Panc1 (cell line): Measurements from ENCODE around the gene NBDY. TPM values are rescaled to one million over a fixed set of nuclear protein-coding genes. Genes with fewer than 3 reads are reported as not detected.

Experiments
- ATAC-seq: fragments of 200-7000 bp; cut with Tn5 transposase; 2 replicates; pipeline ENCODE4 v1.9.1; 2020; ENCODE audit warnings: mild to moderate bottlenecking, moderate library complexity
- BruUV-seq: library from RNA; stranded (reverse); fragments of 400-500 nt; replicated peaks from 2 replicates; lab custom pipeline; 2021; lab: Mats Ljungman, UMichigan
- CTCF ChIA-PET: fragments of 300-600 bp; sonication (Branson Sonifier 250); formaldehyde crosslinking; loops from one replicate; lab custom pipeline; 2022; ENCODE audit warnings: antibody characterized with exemption; lab: Charles Lee
- POLR2A ChIA-PET: fragments of 300-600 bp; sonication (Branson Sonifier 250); formaldehyde crosslinking; loops from one replicate; lab custom pipeline; 2022; ENCODE audit warnings: antibody characterized with exemption; lab: Charles Lee
- DNase-seq: peaks from one replicate; pipeline ENCODE4 v3.0.0-alpha.2; 2010; ENCODE audit warnings: low read depth, low spot score
- H3K27ac ChIP-seq: 2 replicates; pipeline ENCODE4 v1.5.1; 2011; ENCODE audit warnings: mild to moderate bottlenecking, low read length, inconsistent platforms
- H3K27me3 ChIP-seq: fragments of 200-500 bp; sonication (Bioruptor generic); 2 replicates; pipeline ENCODE4 v1.6.0; 2014; ENCODE audit warnings: low read length, inconsistent platforms; ENCODE audit not compliant: control insufficient read depth, insufficient read depth
- H3K36me3 ChIP-seq: fragments of 200-500 bp; sonication (Bioruptor generic); 2 replicates; pipeline ENCODE4 v1.5.1; 2014; ENCODE audit warnings: inconsistent platforms, mild to moderate bottlenecking, low read length, moderate library complexity; ENCODE audit not compliant: control insufficient read depth, insufficient read depth
- H3K4me1 ChIP-seq: 2 replicates; pipeline ENCODE4 v1.5.1; 2011; ENCODE audit warnings: inconsistent platforms, mild to moderate bottlenecking, low read length, moderate library complexity; ENCODE audit not compliant: control insufficient read depth, insufficient read depth
- H3K4me3 ChIP-seq, 2 experiments: 2 replicates each; pipeline ENCODE4 v1.5.1; 2011 to 2012; ENCODE audit warnings: low read depth in 2 of 2, low read length in 2 of 2, mild to moderate bottlenecking in 2 of 2, inconsistent platforms in 1 of 2, moderate library complexity in 1 of 2
- H3K9me3 ChIP-seq: fragments of 200-500 bp; sonication (Bioruptor generic); 2 replicates; pipeline ENCODE4 v1.5.1; 2014; ENCODE audit warnings: low read depth, mild to moderate bottlenecking, inconsistent platforms, low read length, moderate library complexity; ENCODE audit not compliant: control insufficient read depth, insufficient read depth
- CTCF ChIP-seq: fragments of 450-650 bp; IDR thresholded peaks from 2 replicates; pipeline ENCODE4 v1.5.1; 2017; ENCODE audit warnings: mild to moderate bottlenecking
- POLR2AphosphoS5 ChIP-seq: IDR thresholded peaks from 2 replicates; pipeline ENCODE4 v1.6.1; 2012; ENCODE audit warnings: mild to moderate bottlenecking, low read depth, low read length, moderate library complexity
- REST ChIP-seq, 2 experiments: IDR thresholded peaks; 2 replicates each; pipeline ENCODE4 v1.6.1; 2011 to 2012; ENCODE audit warnings: low read depth in 2 of 2, control low read depth in 1 of 2, low read length in 1 of 2, mild to moderate bottlenecking in 1 of 2, moderate library complexity in 1 of 2; ENCODE audit not compliant: insufficient read depth in 1 of 2
- SIN3A ChIP-seq: IDR thresholded peaks from 2 replicates; pipeline ENCODE4 v1.6.1; 2012; ENCODE audit warnings: low read depth, mild to moderate bottlenecking, low read length, moderate library complexity, borderline replicate concordance; ENCODE audit not compliant: insufficient read depth
- TCF7L2 ChIP-seq: IDR thresholded peaks from 2 replicates; pipeline ENCODE4 v1.6.1; 2011; ENCODE audit warnings: mild to moderate bottlenecking, low read depth, low read length, inconsistent platforms
- in situ Hi-C: cut with HindIII; loops from 2 replicates; pipeline ENCODE4 v1.10.0; 2016; ENCODE audit warnings: low sequenced_read_pairs, low pct_unique_long_range_greater_than_20kb
- intact Hi-C: fragments of 100-400 bp; cut with micrococcal nuclease; formaldehyde crosslinking; loops from one replicate; pipeline ENCODE4 v1.10.0; 2022; ENCODE audit not compliant: unreplicated experiment
- total RNA-seq: library from RNA; stranded (reverse); gene quantifications from one replicate; pipeline ENCODE4 v1.2.1, GENCODE V29; 2021; ENCODE audit not compliant: unreplicated experiment

Gene NBDY
- total RNA-seq, 1 experiment from 2014 or later: 52.0 TPM

GRCh38 chrX:56798866-56799758 lies 70.1 kb downstream of the NBDY start:
- H3K9me3 ChIP-seq: no peaks in the 10 kb centered on the region
- no peaks in the 10 kb centered on the region for H3K36me3 ChIP-seq
- ATAC-seq (no peak), DNase-seq (no peak)
- no peak for TF ChIP-seq POLR2AphosphoS5
- no peak for TF ChIP-seq TCF7L2
- TF ChIP-seq REST (IDR thresholded peaks at IDR 0.05; ENCODE audit: insufficient read depth in 1 of 2, low read depth in 2 of 2, low read length in 1 of 2): no peak
- no peak for TF ChIP-seq CTCF
- TF ChIP-seq SIN3A: no peak
- H3K4me3 ChIP-seq: no peak overlapping the region
- H3K27ac ChIP-seq: no peak overlapping the region
- H3K4me1 ChIP-seq: no peaks in the 10 kb centered on the region
- CTCF ChIA-PET: no interaction called here
- POLR2A ChIA-PET: no interaction called here
- intact Hi-C loops: no loop called here
- no TSS peak for BruUV-seq
- in situ Hi-C loops: no loop called here
- no peaks in the 10 kb centered on the region for H3K27me3 ChIP-seq

GRCh38 chrX:56800307-56800706 lies 71.3 kb downstream of the NBDY start:
- in situ Hi-C loops: no loop called here
- H3K9me3 ChIP-seq: no peaks in the 10 kb centered on the region
- intact Hi-C loops: no loop called here
- H3K4me1 ChIP-seq: no peaks in the 10 kb centered on the region
- H3K27ac ChIP-seq: no peak overlapping the region
- H3K4me3 ChIP-seq: no peak overlapping the region
- TF ChIP-seq TCF7L2 (no peak), SIN3A (no peak), CTCF (no peak), REST (IDR thresholded peaks at IDR 0.05; ENCODE audit: insufficient read depth in 1 of 2, low read depth in 2 of 2, low read length in 1 of 2) (no peak), POLR2AphosphoS5 (no peak)
- H3K27me3 ChIP-seq: no peaks in the 10 kb centered on the region
- H3K36me3 ChIP-seq: no peaks in the 10 kb centered on the region
- no TSS peak for BruUV-seq
- DNase-seq: no peak
- ChIA-PET POLR2A (no interaction called here), CTCF (no interaction called here)
- ATAC-seq: no peak
